Activated CD4-positive, alpha-beta T cell treated with anti-CD3 and anti-CD28 coated beads for 4 hours (primary cell): ENCODE data around the gene SIX6.
"Not testable (repeated sequence)": the region's sequence is repeated elsewhere in the genome, so short reads cannot be mapped to it uniquely, and the experiment has no call there.

Experiments
- DNase-seq, 2 donors: peaks; one replicate each; pipeline ENCODE4 v3.0.0-alpha.2; 2020

The SIX6 gene

GRCh38 chr14:60508707-60509437 is at the start of gene SIX6:
SIX6 (plus strand) TSS chr14:60509146; CDS start chr14:60509399, 253 bp downstream.
- no peak for DNase-seq

GRCh38 chr14:60480248-60480647 is 28.7 kb upstream of the SIX6 start:
- DNase-seq = not testable (repeated sequence)

GRCh38 chr14:60482743-60483142 is 26.2 kb upstream of the SIX6 start:
- DNase-seq = no peak

GRCh38 chr14:60485057-60485597 is 23.8 kb upstream of the SIX6 start:
- DNase-seq = no peak

- no peak for DNase-seq
Observed at GRCh38 chr14:60485598-60486251, 23.2 kb upstream of the SIX6 start, which contains the start of gene C14orf39. C14orf39 (minus strand) TSS chr14:60486063; CDS start chr14:60485078, 985 bp downstream.

GRCh38 chr14:60487211-60487610 is 21.7 kb upstream of the SIX6 start:
- no peak for DNase-seq

GRCh38 chr14:60488175-60488574 is 20.8 kb upstream of the SIX6 start:
- DNase-seq = no peak

GRCh38 chr14:60490270-60490669 is 18.7 kb upstream of the SIX6 start:
- DNase-seq = no peak

- no peak for DNase-seq
Observed at GRCh38 chr14:60495946-60496345, 13.0 kb upstream of the SIX6 start.

GRCh38 chr14:60502541-60502940 is 6.4 kb upstream of the SIX6 start:
- DNase-seq = no peak

GRCh38 chr14:60505448-60505847 is 3.5 kb upstream of the SIX6 start:
- DNase-seq = no peak

GRCh38 chr14:60506010-60506409 is 2.9 kb upstream of the SIX6 start:
- DNase-seq = no peak

- no peak for DNase-seq
Observed at GRCh38 chr14:60506462-60506984, 2.4 kb upstream of the SIX6 start.

- DNase-seq = no peak
Observed at GRCh38 chr14:60506985-60507829, 1.7 kb upstream of the SIX6 start.

- no peak for DNase-seq
Observed at GRCh38 chr14:60508363-60508706, 611 bp upstream of the SIX6 start.

GRCh38 chr14:60509438-60510253 is 700 bp downstream of the SIX6 start:
- no peak for DNase-seq

GRCh38 chr14:60510254-60510950 is 1.5 kb downstream of the SIX6 start:
- no peak for DNase-seq

- DNase-seq = no peak
Observed at GRCh38 chr14:60510951-60511599, 2.1 kb downstream of the SIX6 start.

GRCh38 chr14:60512126-60512525 is 3.2 kb downstream of the SIX6 start:
- no peak for DNase-seq

- no peak for DNase-seq
Observed at GRCh38 chr14:60512973-60513571, 4.1 kb downstream of the SIX6 start.

- no peak for DNase-seq
Observed at GRCh38 chr14:60514378-60514740, 5.4 kb downstream of the SIX6 start.
